ENCODE data around the gene AEN. TPM values are rescaled to one million over a fixed set of nuclear protein-coding genes. Genes with fewer than 3 reads are reported as not detected.

The AEN gene
- polyA plus RNA-seq, 2 of the 4 experiments (the other 2 are of a cell fraction) = 57.2 to 74.9 TPM

DNA sequence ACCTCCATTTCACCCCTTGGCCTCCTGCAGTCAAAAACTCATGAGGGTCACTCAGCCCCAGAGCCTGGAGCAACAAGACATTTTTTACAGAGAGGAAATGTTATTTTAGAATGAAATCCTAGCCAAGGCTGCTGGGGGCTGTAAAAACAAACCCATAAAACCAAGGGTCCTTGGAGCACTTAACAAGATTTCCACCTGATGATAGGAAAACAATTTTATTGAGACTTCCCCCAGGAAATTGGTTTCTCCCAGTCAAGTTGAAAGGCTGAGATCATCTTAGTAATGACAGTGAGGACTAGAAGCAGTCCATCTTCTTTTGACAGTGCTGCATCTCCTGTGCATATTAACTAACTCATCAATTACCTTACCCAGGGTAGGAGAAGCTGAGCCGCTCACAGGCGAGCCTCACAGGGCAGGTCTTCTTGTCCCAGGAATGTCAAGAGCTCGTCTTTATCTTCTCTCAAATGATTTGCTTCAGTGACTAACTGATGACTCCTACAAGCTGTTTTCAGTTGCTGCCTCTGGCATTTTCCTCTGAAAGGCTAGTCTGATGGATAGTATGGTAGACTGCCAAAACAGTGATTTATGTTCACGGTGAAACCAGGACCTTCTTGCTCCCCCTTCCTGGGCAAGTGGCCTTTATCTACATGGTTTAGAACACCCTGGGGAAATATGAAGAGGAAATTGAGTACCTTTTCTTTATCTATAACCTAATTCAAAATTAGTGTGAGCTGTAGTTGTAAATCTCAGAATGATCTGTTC is 34.6 kb upstream of the AEN start:
- ATAC-seq = peak; percentile 53 to 62
- no peak overlapping the region for H3K27ac ChIP-seq
- no peak overlapping the region for H3K4me2 ChIP-seq
- TF ChIP-seq, protein P1, sequence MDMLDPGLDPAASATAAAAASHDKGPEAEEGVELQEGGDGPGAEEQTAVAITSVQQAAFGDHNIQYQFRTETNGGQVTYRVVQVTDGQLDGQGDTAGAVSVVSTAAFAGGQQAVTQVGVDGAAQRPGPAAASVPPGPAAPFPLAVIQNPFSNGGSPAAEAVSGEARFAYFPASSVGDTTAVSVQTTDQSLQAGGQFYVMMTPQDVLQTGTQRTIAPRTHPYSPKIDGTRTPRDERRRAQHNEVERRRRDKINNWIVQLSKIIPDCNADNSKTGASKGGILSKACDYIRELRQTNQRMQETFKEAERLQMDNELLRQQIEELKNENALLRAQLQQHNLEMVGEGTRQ (IDR thresholded peaks at IDR 0.05) = no peak
- no peak for TF ChIP-seq CBX2 (IDR thresholded peaks at IDR 0.05; ENCODE audit: borderline replicate concordance, low read depth)
- FAIRE-seq = no peak
- ChIA-PET CTCF (interaction anchor here (1.2 kb wide), 1 partner anchor 22 kb away, joined by 4 read pairs; no protein-coding TSS in a partner anchor), POLR2A (no interaction called here)
- DNase-seq (ENCODE audit: low read depth in 1 of 2, low spot score in 1 of 2) = no peak
- WGBS (ENCODE audit: missing lambda C conversion rate) = 9% methylated on average over 4 of the region's 4 CpGs
- no peaks in the 10 kb centered on the region for H3K4me1 ChIP-seq
- H3K4me3 ChIP-seq = no peak overlapping the region
- H3K9me3 ChIP-seq = peaks cover 7% of the 10 kb centered on the region; the same call in 1 of the 3 replicates

DNA sequence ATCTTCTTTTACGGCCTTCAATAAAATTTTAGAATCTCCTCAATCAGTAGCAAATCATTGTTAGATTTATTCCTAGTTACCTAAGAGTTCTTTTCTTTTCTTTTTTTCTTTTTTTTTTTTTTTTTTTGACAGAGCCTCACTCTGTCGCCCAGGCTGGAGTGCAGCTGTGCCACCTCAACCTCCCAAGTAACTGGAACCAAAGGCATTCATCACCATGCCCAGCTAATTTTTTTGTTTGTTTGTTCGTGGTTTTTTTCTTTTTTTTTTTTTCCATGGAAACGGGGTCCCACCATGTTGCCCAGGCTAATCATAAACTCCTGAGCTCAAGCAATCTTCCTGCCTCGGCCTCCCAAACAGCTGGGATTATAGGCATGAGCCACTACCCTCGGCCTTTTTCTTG is 30.4 kb upstream of the AEN start:
- ChIA-PET POLR2A (no interaction called here), CTCF (interaction anchor here (1.2 kb wide), 1 partner anchor 19 kb away, joined by 3 read pairs; no protein-coding TSS in a partner anchor)
- ATAC-seq = no peak
- Histone ChIP-seq H3K27ac (no peak overlapping the region), H3K9me3 (no peaks in the 10 kb centered on the region), H3K4me3 (no peak overlapping the region), H3K4me2 (no peak overlapping the region), H3K4me1 (no peaks in the 10 kb centered on the region)
- DNase-seq (ENCODE audit: low read depth in 1 of 2, low spot score in 1 of 2) = no peak
- no peak for FAIRE-seq
- TF ChIP-seq EHF (CRISPR knock-in tag; IDR thresholded peaks at IDR 0.05) = no peak
- TF ChIP-seq POLR2AphosphoS2 (conservative IDR thresholded peaks at IDR 0.05; ENCODE audit: low read length) = no peak
- 29% methylated on average over 6 of the region's 6 CpGs for WGBS (ENCODE audit: missing lambda C conversion rate)

DNA sequence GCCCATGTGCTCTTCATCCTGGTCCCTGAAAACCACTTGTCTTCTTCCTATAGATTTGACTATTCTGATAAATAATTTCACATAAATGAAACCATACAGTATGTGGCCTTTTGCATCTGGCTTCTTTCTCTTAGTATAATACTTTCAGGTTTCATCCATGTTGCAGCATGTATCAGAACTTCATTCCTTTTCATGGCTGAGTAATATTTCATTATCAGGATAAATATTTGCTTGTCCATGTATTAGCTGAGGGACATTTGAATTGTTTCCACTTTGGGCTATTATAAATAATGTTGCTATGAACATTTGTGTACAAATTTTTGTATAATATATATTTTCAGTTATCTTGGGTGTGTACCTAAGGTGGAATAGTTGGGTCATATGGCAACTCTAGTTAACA is 29.8 kb upstream of the AEN start:
- CTCF ChIA-PET = interaction anchor here (1.2 kb wide), 1 partner anchor 19 kb away, joined by 3 read pairs; no protein-coding TSS in a partner anchor
- Histone ChIP-seq H3K4me2 (no peak overlapping the region), H3K4me3 (no peak overlapping the region), H3K9me3 (no peaks in the 10 kb centered on the region), H3K27ac (no peak overlapping the region), H3K4me1 (no peaks in the 10 kb centered on the region)
- no peak for TF ChIP-seq NPAS2 (CRISPR knock-in tag; IDR thresholded peaks at IDR 0.05; ENCODE audit: borderline replicate concordance)
- no peak for TF ChIP-seq ESRRA (IDR thresholded peaks at IDR 0.05; ENCODE audit: borderline replicate concordance, low read length)
- POLR2A ChIA-PET = no interaction called here
- FAIRE-seq (no peak), ATAC-seq (no peak), DNase-seq (ENCODE audit: low read depth in 1 of 2, low spot score in 1 of 2) (no peak)

DNA sequence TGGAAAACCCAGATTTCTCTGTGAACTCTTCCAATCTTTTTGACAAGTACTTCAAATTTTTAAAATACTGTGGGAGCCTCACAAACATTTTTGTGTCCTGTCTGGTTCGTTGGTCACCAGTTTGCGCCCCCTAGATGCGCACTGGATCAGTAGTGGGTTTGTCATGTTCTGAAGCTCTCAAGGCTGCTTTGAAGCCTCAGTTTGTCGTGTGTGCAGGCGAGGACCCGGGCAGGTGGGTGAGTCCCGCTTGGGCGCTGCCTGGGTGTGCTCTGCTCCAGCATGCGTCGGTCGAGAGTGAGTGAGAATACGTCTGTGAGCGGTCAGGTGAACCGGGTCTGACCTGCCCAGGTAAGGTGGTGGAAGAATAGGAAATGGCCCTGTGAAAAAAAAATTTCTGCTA is 17.3 kb upstream of the AEN start:
- no peak for DNase-seq (ENCODE audit: low read depth in 1 of 2, low spot score in 1 of 2)
- TF ChIP-seq TFCP2L1 (CRISPR knock-in tag; IDR thresholded peaks at IDR 0.05) (no peak), EP300 (IDR thresholded peaks at IDR 0.05) (no peak), RAD21 (conservative IDR thresholded peaks at IDR 0.05 in 1 of 2, IDR thresholded peaks at IDR 0.05 in 1 of 2) (no peak), TP53 (CRISPR knock-in tag; IDR thresholded peaks at IDR 0.05) (no peak), CEBPB (IDR thresholded peaks at IDR 0.05) (no peak), FOSL2 (IDR thresholded peaks at IDR 0.05) (no peak), FOSL2 (CRISPR knock-in tag; IDR thresholded peaks at IDR 0.05) (no peak), RFX5 (IDR thresholded peaks at IDR 0.05) (no peak), HDAC2 (IDR thresholded peaks at IDR 0.05) (no peak), CHD4 (IDR thresholded peaks at IDR 0.05; ENCODE audit: borderline replicate concordance) (no peak), NR3C1 (IDR thresholded peaks at IDR 0.05) (no peak), NPAS2 (CRISPR knock-in tag; IDR thresholded peaks at IDR 0.05; ENCODE audit: borderline replicate concordance) (no peak)
- TF ChIP-seq, protein P2, sequence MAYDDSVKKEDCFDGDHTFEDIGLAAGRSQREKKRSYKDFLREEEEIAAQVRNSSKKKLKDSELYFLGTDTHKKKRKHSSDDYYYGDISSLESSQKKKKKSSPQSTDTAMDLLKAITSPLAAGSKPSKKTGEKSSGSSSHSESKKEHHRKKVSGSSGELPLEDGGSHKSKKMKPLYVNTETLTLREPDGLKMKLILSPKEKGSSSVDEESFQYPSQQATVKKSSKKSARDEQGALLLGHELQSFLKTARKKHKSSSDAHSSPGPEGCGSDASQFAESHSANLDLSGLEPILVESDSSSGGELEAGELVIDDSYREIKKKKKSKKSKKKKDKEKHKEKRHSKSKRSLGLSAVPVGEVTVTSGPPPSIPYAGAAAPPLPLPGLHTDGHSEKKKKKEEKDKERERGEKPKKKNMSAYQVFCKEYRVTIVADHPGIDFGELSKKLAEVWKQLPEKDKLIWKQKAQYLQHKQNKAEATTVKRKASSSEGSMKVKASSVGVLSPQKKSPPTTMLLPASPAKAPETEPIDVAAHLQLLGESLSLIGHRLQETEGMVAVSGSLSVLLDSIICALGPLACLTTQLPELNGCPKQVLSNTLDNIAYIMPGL (CRISPR knock-in tag; IDR thresholded peaks at IDR 0.05; ENCODE audit: borderline replicate concordance) = no peak
- TF ChIP-seq, protein P3, sequence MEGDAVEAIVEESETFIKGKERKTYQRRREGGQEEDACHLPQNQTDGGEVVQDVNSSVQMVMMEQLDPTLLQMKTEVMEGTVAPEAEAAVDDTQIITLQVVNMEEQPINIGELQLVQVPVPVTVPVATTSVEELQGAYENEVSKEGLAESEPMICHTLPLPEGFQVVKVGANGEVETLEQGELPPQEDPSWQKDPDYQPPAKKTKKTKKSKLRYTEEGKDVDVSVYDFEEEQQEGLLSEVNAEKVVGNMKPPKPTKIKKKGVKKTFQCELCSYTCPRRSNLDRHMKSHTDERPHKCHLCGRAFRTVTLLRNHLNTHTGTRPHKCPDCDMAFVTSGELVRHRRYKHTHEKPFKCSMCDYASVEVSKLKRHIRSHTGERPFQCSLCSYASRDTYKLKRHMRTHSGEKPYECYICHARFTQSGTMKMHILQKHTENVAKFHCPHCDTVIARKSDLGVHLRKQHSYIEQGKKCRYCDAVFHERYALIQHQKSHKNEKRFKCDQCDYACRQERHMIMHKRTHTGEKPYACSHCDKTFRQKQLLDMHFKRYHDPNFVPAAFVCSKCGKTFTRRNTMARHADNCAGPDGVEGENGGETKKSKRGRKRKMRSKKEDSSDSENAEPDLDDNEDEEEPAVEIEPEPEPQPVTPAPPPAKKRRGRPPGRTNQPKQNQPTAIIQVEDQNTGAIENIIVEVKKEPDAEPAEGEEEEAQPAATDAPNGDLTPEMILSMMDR (IDR thresholded peaks at IDR 0.05) = no peak
- TF ChIP-seq, protein P4, sequence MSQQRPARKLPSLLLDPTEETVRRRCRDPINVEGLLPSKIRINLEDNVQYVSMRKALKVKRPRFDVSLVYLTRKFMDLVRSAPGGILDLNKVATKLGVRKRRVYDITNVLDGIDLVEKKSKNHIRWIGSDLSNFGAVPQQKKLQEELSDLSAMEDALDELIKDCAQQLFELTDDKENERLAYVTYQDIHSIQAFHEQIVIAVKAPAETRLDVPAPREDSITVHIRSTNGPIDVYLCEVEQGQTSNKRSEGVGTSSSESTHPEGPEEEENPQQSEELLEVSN (IDR thresholded peaks at IDR 0.05; ENCODE audit: borderline replicate concordance, low read depth) = no peak
- TF ChIP-seq, protein P5, sequence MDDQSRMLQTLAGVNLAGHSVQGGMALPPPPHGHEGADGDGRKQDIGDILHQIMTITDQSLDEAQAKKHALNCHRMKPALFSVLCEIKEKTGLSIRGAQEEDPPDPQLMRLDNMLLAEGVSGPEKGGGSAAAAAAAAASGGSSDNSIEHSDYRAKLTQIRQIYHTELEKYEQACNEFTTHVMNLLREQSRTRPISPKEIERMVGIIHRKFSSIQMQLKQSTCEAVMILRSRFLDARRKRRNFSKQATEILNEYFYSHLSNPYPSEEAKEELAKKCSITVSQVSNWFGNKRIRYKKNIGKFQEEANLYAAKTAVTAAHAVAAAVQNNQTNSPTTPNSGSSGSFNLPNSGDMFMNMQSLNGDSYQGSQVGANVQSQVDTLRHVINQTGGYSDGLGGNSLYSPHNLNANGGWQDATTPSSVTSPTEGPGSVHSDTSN (IDR thresholded peaks at IDR 0.05) = no peak
- H3K9me3 ChIP-seq = no peaks in the 10 kb centered on the region
- ChIA-PET POLR2A (no interaction called here), CTCF (interaction anchor here (0.9 to 2.2 kb wide), 2 partner anchors 11 to 21 kb away, joined by 3 to 13 read pairs; no protein-coding TSS in a partner anchor)
- H3K4me1 ChIP-seq = peaks cover 19% of the 10 kb centered on the region
- peak in 1 of 2 experiments; percentile 44; a peak in 3 of 6 replicates for ATAC-seq
- WGBS (ENCODE audit: missing lambda C conversion rate) = 23% methylated on average over 14 of the region's 14 CpGs
- no peak overlapping the region for H3K27ac ChIP-seq
- peak overlapping the region; percentile 33; the same call in 2 of the 3 replicates for H3K4me3 ChIP-seq
- FAIRE-seq = no peak
- H3K4me2 ChIP-seq = peak overlapping the region; percentile 68
